NOMO-1 (cell line): ENCODE results near the gene TUBA8.

Source experiments
- DNase-seq, 2 experiments: peaks; one replicate each; lab custom pipeline; 2025; ENCODE audit not compliant: unreplicated experiment in 2 of 2; lab: John Stamatoyannopoulos, UW

Gene TUBA8

DNA sequence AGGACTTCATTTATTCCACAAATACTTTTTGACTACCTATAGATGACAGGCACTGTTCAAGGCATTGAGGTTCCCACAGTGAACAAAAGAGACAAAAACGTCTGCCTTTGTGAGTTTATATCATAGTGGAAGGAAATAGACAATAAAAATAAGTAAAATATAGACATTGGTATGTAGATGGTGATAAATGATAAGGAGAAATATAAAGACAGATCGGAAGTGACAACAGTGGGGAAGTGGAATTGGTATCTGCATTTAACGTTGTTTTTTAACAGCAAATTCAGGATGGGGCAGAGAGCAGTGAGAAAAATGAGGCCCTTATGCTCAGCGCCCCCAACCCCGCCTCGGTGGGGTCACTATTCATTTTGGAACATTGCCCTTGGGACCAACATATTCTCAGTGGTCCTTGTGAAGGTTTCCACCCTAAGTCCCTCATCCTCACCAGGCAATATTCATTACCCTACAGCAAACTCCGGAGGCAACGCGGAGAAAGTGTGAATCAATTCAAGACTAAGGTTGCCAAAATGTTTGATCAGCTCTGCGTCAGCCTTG, 33.4 kb upstream of the TUBA8 start:
- DNase-seq: no peak

GRCh38 chr22:18077639-18078328, 32.8 kb upstream of the TUBA8 start, which contains the start of gene PEX26:
Gene PEX26, plus strand, starts transcription at chr22:18077990. Its CDS starts 387 bp downstream, at chr22:18078377.
- peak; percentile 95 to 98 for DNase-seq

DNA sequence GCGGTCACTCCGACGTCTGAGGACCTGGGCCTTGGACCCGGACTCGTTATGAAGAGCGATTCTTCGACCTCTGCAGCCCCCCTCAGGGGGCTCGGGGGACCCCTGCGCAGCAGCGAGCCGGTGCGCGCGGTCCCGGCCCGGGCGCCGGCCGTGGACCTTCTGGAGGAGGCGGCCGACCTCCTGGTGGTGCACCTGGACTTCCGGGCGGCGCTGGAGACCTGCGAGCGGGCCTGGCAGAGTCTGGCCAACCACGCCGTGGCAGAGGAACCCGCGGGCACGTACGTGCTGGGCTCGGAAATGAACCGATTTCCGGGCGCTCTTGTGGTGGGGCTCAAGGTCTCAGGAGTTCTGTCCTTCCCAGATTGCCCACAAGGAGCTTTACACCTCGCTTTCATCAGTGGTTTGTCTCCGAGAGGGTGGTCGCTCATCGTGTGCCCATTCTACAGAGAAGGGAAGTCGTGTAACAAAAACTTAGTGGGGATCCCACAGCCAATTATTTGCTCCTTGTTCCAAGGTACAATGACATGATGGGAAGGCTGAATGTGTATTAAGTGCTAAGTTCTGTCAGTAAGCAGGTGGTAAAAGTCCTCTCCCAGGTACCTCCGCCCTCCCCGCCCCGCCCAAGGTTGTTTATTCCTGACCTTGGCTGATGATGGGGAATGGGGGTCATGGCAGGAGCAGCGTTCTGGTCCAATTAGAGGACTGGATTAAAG, 32.1 kb upstream of the TUBA8 start:
- DNase-seq: peak in 1 of 2 experiments; percentile 28

DNA sequence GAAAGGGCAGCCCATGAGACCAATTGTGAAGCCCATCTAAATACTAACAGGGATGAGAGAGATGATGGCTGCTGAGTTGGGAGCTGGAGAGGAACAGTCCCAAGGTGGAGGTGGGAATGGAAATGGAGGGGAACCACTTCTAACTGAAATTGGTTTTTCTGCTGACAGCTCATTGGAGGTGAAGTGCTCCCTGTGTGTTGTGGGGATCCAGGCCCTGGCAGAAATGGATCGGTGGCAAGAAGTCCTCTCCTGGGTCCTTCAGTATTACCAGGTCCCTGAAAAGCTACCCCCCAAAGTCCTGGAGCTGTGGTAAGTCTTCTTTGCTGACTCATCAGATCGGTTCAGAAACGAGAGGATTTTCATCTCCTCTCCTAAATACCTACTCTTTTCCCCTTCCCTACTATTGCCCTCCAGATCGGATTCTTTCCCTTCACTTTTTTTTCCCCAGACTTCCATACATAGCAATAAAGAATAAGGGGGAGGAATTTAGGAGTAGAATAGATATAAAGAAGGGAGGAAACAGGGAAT, 30.8 kb upstream of the TUBA8 start:
- DNase-seq: no peak

- no peak for DNase-seq
Observed at GRCh38 chr22:18081416-18081815, 29.2 kb upstream of the TUBA8 start.

GRCh38 chr22:18082467-18082866, 28.1 kb upstream of the TUBA8 start:
- no peak for DNase-seq

- DNase-seq: no peak
Observed at GRCh38 chr22:18083406-18083805, 27.2 kb upstream of the TUBA8 start.

GRCh38 chr22:18085188-18085587, 25.4 kb upstream of the TUBA8 start:
- DNase-seq: no peak

- no peak for DNase-seq
Observed at GRCh38 chr22:18087350-18087855, 23.2 kb upstream of the TUBA8 start.

GRCh38 chr22:18088825-18089568, 21.6 kb upstream of the TUBA8 start:
- DNase-seq: no peak

GRCh38 chr22:18090286-18090685, 20.3 kb upstream of the TUBA8 start:
- no peak for DNase-seq

- no peak for DNase-seq
Observed at GRCh38 chr22:18091478-18091877, 19.1 kb upstream of the TUBA8 start.

GRCh38 chr22:18091916-18092526, 18.6 kb upstream of the TUBA8 start:
- no peak for DNase-seq

- no peak for DNase-seq
Observed at GRCh38 chr22:18093661-18094060, 16.9 kb upstream of the TUBA8 start.

DNA sequence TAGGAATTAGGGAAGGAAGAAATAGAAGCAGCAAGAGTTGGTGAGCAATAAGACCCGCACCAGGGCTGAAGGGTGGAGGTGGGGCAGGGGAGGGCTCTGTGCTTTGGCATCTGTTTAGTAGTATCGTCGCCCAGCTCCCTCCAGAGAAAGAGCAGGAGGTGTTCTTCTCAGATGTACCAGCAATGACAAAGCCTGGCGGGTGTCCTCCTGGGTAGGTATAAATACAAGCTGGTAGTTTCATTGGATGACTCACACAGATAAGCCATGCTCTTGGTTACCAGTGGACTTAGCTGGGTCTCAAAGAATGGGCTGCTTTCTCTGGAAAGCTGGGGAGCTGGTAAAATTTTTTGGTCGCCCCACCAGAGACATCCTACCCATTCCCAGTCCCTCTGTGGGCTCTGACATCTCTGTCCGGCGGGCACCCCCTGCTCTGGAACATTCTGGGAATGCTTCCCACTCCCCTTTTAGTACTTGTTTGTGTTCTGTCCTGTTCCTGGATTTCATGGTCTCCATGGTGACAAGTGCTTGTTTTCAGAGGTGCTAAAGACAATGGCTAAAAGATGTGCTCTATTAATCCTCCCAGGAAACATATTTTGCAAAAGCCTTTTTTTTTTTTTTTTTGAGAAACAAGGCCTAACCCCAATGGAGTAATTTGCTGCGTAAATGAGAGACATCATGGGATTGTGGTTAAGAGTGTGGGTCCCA, 15.4 kb upstream of the TUBA8 start:
- DNase-seq: no peak

DNA sequence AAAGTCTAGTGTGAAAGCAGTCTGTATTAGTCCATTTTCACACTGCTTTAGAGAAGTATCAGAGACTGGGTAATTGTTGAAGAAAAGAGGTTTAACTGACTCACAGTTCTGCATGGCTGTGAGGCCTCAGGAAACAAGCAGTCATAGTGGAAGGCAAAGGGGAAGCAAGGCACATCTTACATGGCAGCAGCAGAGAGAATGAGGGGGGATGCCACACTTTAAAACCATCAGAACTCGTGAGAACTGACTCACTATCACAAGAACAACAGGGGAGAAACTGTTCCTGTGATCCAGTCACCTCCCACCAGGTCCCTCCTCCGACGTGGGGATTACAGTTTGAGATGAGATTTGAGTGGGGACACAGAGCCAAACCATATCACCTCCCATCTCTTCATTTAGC, 13.8 kb upstream of the TUBA8 start:
- DNase-seq: no peak

DNA sequence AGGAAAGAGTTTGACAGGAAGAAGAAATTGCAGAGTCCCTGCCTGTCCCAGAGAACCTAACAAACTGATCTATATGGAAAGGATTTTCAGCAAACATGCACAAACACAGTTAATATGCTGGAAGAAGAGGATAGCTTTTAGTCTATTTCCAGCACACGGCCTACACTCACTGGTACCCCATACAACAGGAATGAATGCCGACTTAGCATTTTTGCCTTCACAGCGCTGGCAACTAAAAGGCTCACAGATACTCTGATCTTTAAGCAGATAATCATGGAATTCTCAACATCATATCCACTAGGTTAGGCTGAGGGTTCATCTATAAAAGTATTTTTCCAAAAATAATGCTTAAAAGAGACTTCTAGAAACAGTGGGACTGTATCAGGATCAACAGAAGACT, 9.8 kb upstream of the TUBA8 start:
- DNase-seq: no peak

GRCh38 chr22:18101536-18101935, 9.1 kb upstream of the TUBA8 start:
- DNase-seq: peak; percentile 40 to 58

- no peak for DNase-seq
Observed at GRCh38 chr22:18103527-18104269, 6.9 kb upstream of the TUBA8 start.
